ENCODE results near the gene HPGDS. TPM values are rescaled to one million over a fixed set of nuclear protein-coding genes. Genes with fewer than 3 reads are reported as not detected.

Gene HPGDS
- total and polyA plus RNA-seq, 2 experiments from 2014 or later = not detected

GRCh38 chr4:94251094-94251493, 91.5 kb downstream of the HPGDS start:
- Histone ChIP-seq H3K36me3 (ENCODE audit: insufficient read depth) (peaks cover 20% of the 10 kb centered on the region), H3K79me2 (replicated peaks; ENCODE audit: insufficient read depth) (no peaks in the 10 kb centered on the region), H3K27ac (ENCODE audit: low read depth) (no peak overlapping the region), H4K20me1 (replicated peaks; ENCODE audit: insufficient read depth) (no peaks in the 10 kb centered on the region), H3K4me3 (no peak overlapping the region), H3K27me3 (ENCODE audit: insufficient read depth) (no peaks in the 10 kb centered on the region), H3K4me1 (ENCODE audit: insufficient read depth) (no peaks in the 10 kb centered on the region), H3K4me2 (no peak overlapping the region), H2AFZ (no peak overlapping the region), H3F3A (replicated peaks; ENCODE audit: low read depth) (no peaks in the 10 kb centered on the region), H3K9me2 (ENCODE audit: insufficient read depth) (no peaks in the 10 kb centered on the region)
- TF ChIP-seq ETS1 (IDR thresholded peaks at IDR 0.05) (no peak), CTCF (conservative IDR thresholded peaks at IDR 0.05; ENCODE audit: low read depth in 2 of 2) (no peak), ZNF331 (CRISPR knock-in tag; IDR thresholded peaks at IDR 0.05; ENCODE audit: low read depth) (no peak), CREB1 (CRISPR knock-in tag; IDR thresholded peaks at IDR 0.05; ENCODE audit: low read depth) (no peak), ZNF114 (CRISPR knock-in tag; IDR thresholded peaks at IDR 0.05) (no peak), JUNB (IDR thresholded peaks at IDR 0.05; ENCODE audit: unreplicated experiment) (no peak), EZH2phosphoT487 (IDR thresholded peaks at IDR 0.05; ENCODE audit: unreplicated experiment) (no peak), POLR2AphosphoS5 (IDR thresholded peaks at IDR 0.05; ENCODE audit: low read depth) (no peak), STAT1 (IDR thresholded peaks at IDR 0.05; ENCODE audit: unreplicated experiment) (no peak), ZNF462 (CRISPR knock-in tag; IDR thresholded peaks at IDR 0.05) (no peak)
- TF ChIP-seq, protein P1, sequence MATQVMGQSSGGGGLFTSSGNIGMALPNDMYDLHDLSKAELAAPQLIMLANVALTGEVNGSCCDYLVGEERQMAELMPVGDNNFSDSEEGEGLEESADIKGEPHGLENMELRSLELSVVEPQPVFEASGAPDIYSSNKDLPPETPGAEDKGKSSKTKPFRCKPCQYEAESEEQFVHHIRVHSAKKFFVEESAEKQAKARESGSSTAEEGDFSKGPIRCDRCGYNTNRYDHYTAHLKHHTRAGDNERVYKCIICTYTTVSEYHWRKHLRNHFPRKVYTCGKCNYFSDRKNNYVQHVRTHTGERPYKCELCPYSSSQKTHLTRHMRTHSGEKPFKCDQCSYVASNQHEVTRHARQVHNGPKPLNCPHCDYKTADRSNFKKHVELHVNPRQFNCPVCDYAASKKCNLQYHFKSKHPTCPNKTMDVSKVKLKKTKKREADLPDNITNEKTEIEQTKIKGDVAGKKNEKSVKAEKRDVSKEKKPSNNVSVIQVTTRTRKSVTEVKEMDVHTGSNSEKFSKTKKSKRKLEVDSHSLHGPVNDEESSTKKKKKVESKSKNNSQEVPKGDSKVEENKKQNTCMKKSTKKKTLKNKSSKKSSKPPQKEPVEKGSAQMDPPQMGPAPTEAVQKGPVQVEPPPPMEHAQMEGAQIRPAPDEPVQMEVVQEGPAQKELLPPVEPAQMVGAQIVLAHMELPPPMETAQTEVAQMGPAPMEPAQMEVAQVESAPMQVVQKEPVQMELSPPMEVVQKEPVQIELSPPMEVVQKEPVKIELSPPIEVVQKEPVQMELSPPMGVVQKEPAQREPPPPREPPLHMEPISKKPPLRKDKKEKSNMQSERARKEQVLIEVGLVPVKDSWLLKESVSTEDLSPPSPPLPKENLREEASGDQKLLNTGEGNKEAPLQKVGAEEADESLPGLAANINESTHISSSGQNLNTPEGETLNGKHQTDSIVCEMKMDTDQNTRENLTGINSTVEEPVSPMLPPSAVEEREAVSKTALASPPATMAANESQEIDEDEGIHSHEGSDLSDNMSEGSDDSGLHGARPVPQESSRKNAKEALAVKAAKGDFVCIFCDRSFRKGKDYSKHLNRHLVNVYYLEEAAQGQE (IDR thresholded peaks at IDR 0.05; ENCODE audit: unreplicated experiment) = no peak
- Mint-ChIP-seq H3K36me3 (ENCODE audit: low read depth) (peaks cover 47% of the 10 kb centered on the region), H3K4me1 (no peaks in the 10 kb centered on the region), H3K4me3 (no peak overlapping the region), H3K27me3 (ENCODE audit: insufficient read depth, low read depth, poor library complexity) (no peaks in the 10 kb centered on the region), H3K27ac (no peak overlapping the region), H3K9me3 (no peaks in the 10 kb centered on the region)
- DNase-seq (ENCODE audit: low spot score) (no peak), ATAC-seq (no peak)

All from GM23338 (cell line).